ENCODE data around the gene PDE1C.
"Not testable (repeated sequence)": the region's sequence is repeated elsewhere in the genome, so short reads cannot be mapped to it uniquely, and the experiment has no call there.

PDE1C gene

GRCh38 chr7:32070406-32071360 lies at the start of gene PDE1C:
Gene PDE1C, minus strand, starts transcription at chr7:32070407.
- no peak for DNase-seq (ENCODE audit: low read depth, low spot score)

DNA sequence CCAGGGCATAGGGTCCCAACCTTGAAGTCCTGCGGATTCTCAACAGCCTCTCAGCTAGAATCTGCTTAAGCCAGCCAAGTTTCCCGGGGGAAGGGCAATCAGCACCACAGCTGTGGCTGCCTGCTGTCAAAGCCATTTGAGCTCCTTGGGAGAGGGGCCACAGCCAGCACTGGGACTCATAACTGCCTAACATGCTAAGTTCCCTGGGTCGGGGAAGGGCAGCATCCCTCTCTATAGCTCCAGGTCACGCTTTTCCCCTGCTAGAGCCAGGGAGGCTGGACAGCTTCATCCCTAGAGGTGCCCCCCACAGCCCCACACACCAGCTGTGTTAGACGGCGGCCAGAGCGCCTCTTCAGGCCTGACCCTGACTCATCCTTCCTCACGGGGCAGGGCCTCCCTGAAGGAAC lies 49.6 kb upstream of the PDE1C start:
- DNase-seq (ENCODE audit: low read depth, low spot score): no peak

- no peak for DNase-seq (ENCODE audit: low read depth, low spot score)
Observed at GRCh38 chr7:32117837-32118236, 47.6 kb upstream of the PDE1C start.

GRCh38 chr7:32116436-32116835 lies 46.2 kb upstream of the PDE1C start:
- DNase-seq (ENCODE audit: low read depth, low spot score): no peak

GRCh38 chr7:32115831-32116230 lies 45.6 kb upstream of the PDE1C start:
- DNase-seq (ENCODE audit: low read depth, low spot score): no peak

DNA sequence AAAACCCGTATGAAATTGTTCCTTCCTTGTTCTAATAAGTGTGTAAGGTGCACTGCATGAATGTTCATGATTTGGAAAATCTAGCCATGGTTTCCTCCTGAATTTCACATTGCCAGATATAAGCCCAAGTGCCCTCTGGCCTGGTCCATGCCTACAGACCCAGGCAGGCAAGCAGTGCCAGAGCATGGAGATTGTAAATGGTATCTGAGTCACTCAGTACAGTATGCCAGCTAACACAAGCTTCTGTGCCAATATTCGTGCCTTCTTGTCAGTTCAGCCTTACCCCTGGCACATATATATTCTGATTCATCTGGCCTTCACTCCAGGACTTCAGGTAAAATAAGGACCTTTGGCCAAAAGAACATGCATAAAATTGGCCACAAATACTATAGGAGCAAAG lies 38.4 kb upstream of the PDE1C start:
- no peak for DNase-seq (ENCODE audit: low read depth, low spot score)

- DNase-seq (ENCODE audit: low read depth, low spot score): no peak
Observed at GRCh38 chr7:32104766-32105165, 34.6 kb upstream of the PDE1C start.

DNA sequence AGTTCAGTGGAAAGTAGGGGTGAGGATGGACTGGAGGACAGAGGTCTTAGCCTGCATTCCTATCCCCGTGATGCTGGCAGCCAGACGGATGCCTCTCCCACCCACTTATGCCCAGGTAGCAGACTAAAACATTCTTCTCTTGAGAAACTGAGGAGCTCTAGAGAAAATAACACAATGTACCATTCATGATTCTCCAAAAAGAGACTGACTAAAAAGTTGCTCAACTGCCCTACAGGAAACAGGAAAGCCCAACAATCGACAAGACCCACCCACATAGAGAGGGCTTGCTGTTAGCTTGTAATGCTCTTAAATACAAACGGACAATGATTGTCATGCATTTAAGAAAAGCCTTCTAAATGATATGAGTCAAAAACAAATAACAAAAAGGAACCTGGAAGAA lies 33.2 kb upstream of the PDE1C start:
- no peak for DNase-seq (ENCODE audit: low read depth, low spot score)

GRCh38 chr7:32102432-32102873 lies 32.2 kb upstream of the PDE1C start:
- no peak for DNase-seq (ENCODE audit: low read depth, low spot score)

DNA sequence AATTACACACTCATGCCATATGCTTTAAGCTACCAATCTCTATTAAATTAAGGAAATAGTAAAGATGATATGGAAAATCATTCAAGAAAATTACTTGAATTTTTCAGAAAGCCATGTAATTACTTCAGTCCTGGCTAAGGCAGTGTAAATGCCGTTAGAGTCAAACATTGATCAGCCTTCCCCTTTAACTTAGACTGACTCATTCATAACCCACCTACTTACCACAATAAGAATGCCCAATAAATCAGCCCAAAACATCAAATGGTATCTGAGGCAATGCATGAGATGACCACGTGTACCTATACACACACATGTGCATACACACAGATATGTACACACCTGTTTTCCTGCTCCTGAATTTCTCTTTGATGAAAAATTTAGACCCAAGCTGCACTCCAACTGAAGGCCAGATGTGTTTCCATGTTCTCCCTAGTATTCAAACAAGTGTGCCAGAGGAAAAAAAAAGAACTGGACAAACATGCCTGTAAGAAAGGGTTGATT lies 30.2 kb upstream of the PDE1C start:
- no peak for DNase-seq (ENCODE audit: low read depth, low spot score)

DNA sequence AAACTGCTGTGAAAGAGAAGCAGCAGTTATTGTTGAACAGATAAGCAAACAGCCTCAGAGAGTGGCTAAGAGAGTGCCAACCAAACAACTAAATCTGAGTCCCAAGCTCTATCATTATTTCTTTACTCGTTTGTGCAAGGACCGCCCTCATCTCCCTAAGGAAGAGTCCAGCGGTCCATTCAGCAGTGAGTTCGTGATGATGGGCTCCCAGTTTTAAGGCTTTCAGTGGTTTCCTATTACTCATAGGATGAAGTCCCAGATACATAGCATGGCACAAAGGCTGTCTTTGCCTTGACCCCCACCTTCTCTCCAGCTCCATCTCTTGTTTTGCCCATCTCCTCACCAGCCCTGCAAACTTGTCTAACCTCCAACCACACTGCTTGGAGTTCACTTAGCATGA lies 24.3 kb upstream of the PDE1C start:
- DNase-seq (ENCODE audit: low read depth, low spot score): no peak

GRCh38 chr7:32093415-32094408 lies 23.5 kb upstream of the PDE1C start:
- no peak for DNase-seq (ENCODE audit: low read depth, low spot score)

DNA sequence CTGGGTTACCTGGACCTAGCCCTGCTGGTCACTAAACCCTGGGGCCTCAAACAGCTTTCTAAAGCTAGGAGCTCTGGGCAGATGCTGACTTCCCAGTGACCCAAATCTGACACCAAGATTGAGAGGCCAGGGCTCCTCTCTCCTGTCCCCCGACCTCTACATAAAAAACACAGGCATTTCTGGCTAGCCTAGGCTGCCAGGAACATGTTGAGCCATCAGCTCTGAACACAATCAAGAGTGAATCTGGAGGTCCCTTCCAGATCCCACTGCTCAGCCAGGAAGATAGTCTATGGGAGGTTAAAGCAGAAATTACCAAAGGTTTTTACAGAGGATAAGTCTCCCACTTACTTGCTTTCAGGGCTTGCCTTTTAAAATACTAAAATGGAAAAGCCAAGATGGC lies 22.1 kb upstream of the PDE1C start:
- no peak for DNase-seq (ENCODE audit: low read depth, low spot score)

GRCh38 chr7:32091608-32092210 lies 21.5 kb upstream of the PDE1C start:
- DNase-seq (ENCODE audit: low read depth, low spot score): no peak

GRCh38 chr7:32089678-32090077 lies 19.5 kb upstream of the PDE1C start:
- no peak for DNase-seq (ENCODE audit: low read depth, low spot score)

DNA sequence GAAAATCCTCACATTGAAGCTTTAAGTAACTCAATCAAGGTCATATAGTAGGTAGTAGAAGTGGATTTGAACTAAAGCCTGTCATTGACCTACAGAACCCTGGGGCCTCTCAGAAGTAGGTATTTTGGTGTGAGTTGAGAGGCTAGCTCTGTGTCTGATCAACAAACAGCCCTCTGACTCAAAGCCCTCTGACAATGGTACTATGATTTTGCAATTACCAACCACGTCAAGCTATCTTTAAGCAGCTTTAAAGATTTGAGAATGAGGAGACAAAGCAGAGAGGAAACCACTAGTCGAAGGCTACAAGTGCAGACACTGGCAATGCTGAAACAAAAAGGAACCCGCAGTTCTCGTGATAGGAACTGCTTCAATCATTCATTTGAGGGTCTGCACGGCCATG lies 19.0 kb upstream of the PDE1C start:
- no peak for DNase-seq (ENCODE audit: low read depth, low spot score)

DNA sequence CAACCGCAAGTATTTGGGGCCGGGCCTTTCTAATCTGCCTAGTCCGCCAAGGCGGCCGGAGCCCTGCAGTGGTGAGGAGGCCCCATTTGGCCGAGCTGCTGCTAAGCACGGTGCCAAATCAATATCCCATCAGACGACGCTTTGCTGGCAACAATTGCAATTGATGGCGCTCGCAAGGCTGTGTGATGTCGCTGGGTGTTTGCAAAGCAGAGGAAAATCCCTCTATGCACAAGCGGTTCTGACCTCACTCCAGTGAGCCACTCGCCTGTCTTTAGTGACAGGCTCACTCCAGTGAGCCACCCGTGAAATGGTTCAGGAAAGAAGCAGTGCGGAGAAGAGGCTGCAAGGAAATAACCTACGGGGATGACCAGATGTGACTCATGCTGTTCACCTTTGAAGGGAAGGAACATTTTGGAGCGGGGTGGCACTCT lies 18.3 kb upstream of the PDE1C start:
- DNase-seq (ENCODE audit: low read depth, low spot score): no peak

- DNase-seq (ENCODE audit: low read depth, low spot score): no peak
Observed at GRCh38 chr7:32079510-32079909, 9.3 kb upstream of the PDE1C start.

- DNase-seq (ENCODE audit: low read depth, low spot score): no peak
Observed at GRCh38 chr7:32078824-32079223, 8.6 kb upstream of the PDE1C start.

DNA sequence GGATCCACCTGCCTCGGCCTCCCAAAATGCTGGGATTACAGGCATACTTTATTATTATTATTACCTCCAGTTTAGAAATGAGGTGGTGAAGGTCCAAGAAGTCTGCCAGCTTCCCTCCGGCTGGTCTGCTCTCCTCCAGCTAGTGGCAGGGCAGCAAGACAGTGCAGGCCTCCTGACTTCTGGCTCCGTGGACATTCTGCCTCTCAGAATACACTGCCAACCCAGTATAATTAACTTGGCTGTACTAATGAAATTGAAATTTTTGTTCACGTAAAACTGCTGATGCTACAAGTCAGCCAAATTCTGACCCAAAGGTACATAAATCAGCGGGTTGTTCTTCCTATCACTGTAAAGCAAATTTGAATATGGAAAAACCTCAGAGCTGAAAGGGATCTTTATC lies 7.6 kb upstream of the PDE1C start:
- no peak for DNase-seq (ENCODE audit: low read depth, low spot score)

GRCh38 chr7:32076802-32077201 lies 6.6 kb upstream of the PDE1C start:
- DNase-seq (ENCODE audit: low read depth, low spot score): not testable (repeated sequence)

DNA sequence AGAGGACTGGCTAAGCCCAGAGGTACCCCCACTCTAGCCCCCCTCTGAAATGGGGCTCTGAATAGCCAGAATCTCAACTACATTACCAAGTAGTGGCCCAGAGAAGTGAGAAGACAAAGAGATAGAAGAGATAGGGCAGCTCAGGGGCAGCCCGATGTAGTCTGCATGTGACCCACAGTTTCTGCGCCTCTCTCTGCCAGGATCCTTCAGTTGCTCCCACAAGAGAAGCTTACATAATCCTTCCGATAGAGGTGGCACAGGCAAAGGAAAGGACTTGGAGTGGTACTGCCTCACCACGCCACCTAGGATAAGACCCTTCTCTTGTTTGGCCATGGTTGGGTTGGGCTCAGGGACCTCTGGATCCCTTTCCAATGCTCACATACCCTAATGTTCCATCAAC lies 5.4 kb upstream of the PDE1C start:
- no peak for DNase-seq (ENCODE audit: low read depth, low spot score)

Measured in brain pericyte (primary cell).